ENCODE measurements around the gene SNAP25.

- no peak for TF ChIP-seq ZNF639 (tag by site-specific recombination; IDR thresholded peaks at IDR 0.05)
- no peak for TF ChIP-seq ZNF701 (tag by site-specific recombination; IDR thresholded peaks at IDR 0.05)
- no peak for TF ChIP-seq ZBTB10 (tag by site-specific recombination; IDR thresholded peaks at IDR 0.05)
- TF ChIP-seq ZNF629 (tag by site-specific recombination; IDR thresholded peaks at IDR 0.05): no peak
- no peak for TF ChIP-seq ZNF248 (tag by site-specific recombination; IDR thresholded peaks at IDR 0.05)
- no peak for TF ChIP-seq CTCF (tag by site-specific recombination; IDR thresholded peaks at IDR 0.05)
- no peak for TF ChIP-seq ZNF221 (tag by site-specific recombination; IDR thresholded peaks at IDR 0.05; ENCODE audit: borderline replicate concordance)
- no peak for TF ChIP-seq SP2 (tag by site-specific recombination; IDR thresholded peaks at IDR 0.05)
- TF ChIP-seq ATF2 (tag by site-specific recombination; IDR thresholded peaks at IDR 0.05; ENCODE audit: low read depth): no peak
- TF ChIP-seq ZNF704 (tag by site-specific recombination; IDR thresholded peaks at IDR 0.05): no peak
- TF ChIP-seq ZBTB17 (tag by site-specific recombination; IDR thresholded peaks at IDR 0.05): no peak
- TF ChIP-seq PBX3 (CRISPR knock-in tag; IDR thresholded peaks at IDR 0.05): no peak
- TF ChIP-seq ZNF24 (tag by site-specific recombination; IDR thresholded peaks at IDR 0.05): no peak
- TF ChIP-seq ZNF37A (tag by site-specific recombination; IDR thresholded peaks at IDR 0.05): no peak
These were observed 40.5 kb downstream of the SNAP25 start for GRCh38 chr20:10259166-10259565.
